ENCODE data around the gene MCF2L.

MCF2L gene

DNA sequence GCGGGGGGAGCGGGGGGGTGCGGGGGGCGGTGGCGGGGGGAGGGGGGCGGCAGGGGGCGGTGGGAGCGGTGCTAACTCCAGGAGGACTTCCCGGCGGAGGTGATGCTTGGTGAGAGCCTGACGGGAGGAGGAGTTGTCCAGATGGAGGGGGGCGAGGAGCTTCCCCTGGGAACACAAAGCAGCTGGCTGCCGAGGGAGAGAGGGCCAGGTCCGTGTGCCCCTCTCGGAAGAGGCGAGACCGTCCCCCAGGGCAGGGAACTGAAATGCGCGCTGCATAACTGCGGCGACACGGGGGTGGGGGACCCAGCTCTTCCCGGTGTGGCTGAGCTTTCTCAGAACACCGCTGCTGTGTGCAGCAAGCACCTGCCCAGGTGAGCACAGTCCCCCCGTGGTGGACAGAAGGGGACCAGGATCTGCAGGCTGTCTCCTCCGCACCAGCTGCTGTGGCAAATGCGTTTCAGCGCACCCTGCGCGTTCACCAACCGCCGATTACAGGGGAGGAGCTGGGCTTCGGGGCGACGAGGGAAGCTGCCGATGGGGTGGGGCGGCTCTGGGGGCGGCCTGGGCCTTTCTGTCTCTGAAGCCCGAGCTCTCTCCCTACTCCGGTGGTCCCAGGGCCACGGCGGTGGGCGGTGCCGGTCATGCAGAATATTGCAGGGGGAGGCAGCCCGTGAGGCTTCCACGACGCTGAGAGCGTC, 81.9 kb downstream of the MCF2L start:
- Histone ChIP-seq H3K36me3 (peaks cover 50% of the 10 kb centered on the region), H3K27ac (no peak overlapping the region), H3K4me3 (ENCODE audit: low read depth, low read length) (no peak overlapping the region), H3K9me3 (ENCODE audit: severe bottlenecking) (peaks cover 6% of the 10 kb centered on the region), H3K27me3 (ENCODE audit: insufficient read depth, low read depth, severe bottlenecking) (no peaks in the 10 kb centered on the region)
- no peak for DNase-seq
- TF ChIP-seq, protein P1, sequence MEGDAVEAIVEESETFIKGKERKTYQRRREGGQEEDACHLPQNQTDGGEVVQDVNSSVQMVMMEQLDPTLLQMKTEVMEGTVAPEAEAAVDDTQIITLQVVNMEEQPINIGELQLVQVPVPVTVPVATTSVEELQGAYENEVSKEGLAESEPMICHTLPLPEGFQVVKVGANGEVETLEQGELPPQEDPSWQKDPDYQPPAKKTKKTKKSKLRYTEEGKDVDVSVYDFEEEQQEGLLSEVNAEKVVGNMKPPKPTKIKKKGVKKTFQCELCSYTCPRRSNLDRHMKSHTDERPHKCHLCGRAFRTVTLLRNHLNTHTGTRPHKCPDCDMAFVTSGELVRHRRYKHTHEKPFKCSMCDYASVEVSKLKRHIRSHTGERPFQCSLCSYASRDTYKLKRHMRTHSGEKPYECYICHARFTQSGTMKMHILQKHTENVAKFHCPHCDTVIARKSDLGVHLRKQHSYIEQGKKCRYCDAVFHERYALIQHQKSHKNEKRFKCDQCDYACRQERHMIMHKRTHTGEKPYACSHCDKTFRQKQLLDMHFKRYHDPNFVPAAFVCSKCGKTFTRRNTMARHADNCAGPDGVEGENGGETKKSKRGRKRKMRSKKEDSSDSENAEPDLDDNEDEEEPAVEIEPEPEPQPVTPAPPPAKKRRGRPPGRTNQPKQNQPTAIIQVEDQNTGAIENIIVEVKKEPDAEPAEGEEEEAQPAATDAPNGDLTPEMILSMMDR (IDR thresholded peaks at IDR 0.05; ENCODE audit: low read depth, low read length), result no peak

DNA sequence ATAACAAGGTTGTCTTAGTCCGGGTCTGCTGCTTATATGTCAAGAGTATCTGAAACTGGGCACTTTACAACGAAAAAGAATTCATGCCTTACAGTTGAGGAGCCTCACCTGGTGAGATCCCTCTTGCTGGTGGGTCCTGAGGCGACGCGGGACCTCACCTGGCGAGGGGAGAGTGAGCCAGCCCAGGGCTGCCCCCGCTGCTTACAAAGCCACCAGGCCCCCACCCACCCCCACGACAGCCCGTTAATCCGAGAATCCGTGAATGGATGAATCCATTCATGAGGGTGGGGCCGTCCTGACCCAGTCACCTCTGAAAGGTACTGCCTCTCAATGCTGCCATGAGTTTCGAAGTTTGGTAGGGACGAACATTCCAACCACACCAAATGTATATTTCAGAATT, 82.6 kb downstream of the MCF2L start:
- Histone ChIP-seq H3K9me3 (ENCODE audit: severe bottlenecking) (peaks cover 6% of the 10 kb centered on the region), H3K27me3 (ENCODE audit: insufficient read depth, low read depth, severe bottlenecking) (no peaks in the 10 kb centered on the region), H3K36me3 (peaks cover 42% of the 10 kb centered on the region), H3K27ac (no peak overlapping the region), H3K4me3 (ENCODE audit: low read depth, low read length) (no peak overlapping the region)
- TF ChIP-seq, protein P1 (IDR thresholded peaks at IDR 0.05; ENCODE audit: low read depth, low read length), result no peak
- DNase-seq, result no peak

DNA sequence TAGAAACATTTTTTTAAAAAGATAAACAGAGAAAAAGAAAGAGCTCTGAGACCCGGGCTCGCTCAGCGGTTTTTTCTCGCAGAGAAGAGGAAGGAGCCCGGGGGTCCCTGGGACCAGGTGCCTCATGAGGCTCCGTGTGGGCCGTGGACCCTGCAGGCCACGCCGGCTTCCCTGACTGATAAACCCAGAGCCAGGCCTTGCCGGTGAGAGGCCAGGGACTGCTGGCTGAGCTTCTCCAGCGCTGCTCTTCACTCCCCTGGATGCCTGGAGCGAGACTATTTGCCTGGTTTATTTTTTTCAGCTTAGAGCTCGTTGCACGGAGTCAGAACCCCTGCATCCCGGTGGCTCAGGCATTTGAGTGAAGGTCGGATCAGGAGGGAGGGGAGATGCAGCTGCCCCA, 83.2 kb downstream of the MCF2L start:
- H3K9me3 ChIP-seq (ENCODE audit: severe bottlenecking), result peaks cover 8% of the 10 kb centered on the region
- TF ChIP-seq, protein P1 (IDR thresholded peaks at IDR 0.05; ENCODE audit: low read depth, low read length), result no peak
- no peak overlapping the region for H3K27ac ChIP-seq
- H3K4me3 ChIP-seq (ENCODE audit: low read depth, low read length), result no peak overlapping the region
- H3K36me3 ChIP-seq, result peaks cover 36% of the 10 kb centered on the region
- no peak for DNase-seq
- H3K27me3 ChIP-seq (ENCODE audit: insufficient read depth, low read depth, severe bottlenecking), result no peaks in the 10 kb centered on the region

DNA sequence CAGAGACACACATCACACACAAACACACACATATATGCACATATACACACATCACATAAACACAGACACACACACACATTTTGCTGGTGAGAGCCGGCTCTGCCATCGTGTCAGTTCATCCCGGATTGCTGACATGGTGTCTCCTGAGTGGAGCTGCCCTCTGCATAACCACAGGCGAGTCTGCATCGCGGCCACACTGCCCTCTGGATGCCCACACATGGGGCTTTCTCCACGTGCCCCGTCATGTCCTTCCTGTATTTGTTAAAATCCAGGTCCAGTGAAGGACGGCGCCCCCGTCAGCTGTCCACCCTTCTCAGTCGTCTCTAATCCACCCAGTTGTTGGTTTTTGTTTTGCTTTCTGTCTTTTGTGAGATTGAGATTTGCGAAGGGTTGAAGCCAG, 84.0 kb downstream of the MCF2L start:
- H3K36me3 ChIP-seq, result peaks cover 32% of the 10 kb centered on the region
- H3K27me3 ChIP-seq (ENCODE audit: insufficient read depth, low read depth, severe bottlenecking), result no peaks in the 10 kb centered on the region
- no peak overlapping the region for H3K4me3 ChIP-seq (ENCODE audit: low read depth, low read length)
- TF ChIP-seq, protein P1 (IDR thresholded peaks at IDR 0.05; ENCODE audit: low read depth, low read length), result no peak
- no peak overlapping the region for H3K27ac ChIP-seq
- peaks cover 9% of the 10 kb centered on the region for H3K9me3 ChIP-seq (ENCODE audit: severe bottlenecking)
- no peak for DNase-seq

DNA sequence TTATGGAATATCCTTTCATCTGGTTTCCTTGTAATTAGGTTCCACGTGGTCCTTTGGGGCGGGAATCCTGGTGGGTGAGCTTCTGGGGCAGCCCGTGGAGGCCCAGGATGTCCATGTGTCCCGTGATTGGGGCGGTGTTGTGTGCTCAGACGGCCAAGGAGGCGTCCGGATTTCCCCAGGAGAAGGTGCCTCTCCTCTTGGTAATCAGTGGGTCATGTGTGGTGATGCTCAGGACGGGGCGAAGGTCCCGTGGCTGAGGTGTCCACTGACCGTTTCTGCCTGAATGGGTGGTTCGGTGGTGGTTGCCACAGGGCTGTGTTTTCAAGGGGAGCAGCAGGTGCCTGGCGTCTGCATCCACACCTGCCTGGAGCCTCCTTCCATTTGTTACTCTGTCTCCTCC, 84.4 kb downstream of the MCF2L start:
- Histone ChIP-seq H3K9me3 (ENCODE audit: severe bottlenecking) (peaks cover 9% of the 10 kb centered on the region), H3K27ac (no peak overlapping the region), H3K27me3 (ENCODE audit: insufficient read depth, low read depth, severe bottlenecking) (no peaks in the 10 kb centered on the region), H3K36me3 (peaks cover 32% of the 10 kb centered on the region), H3K4me3 (ENCODE audit: low read depth, low read length) (no peak overlapping the region)
- DNase-seq, result no peak
- TF ChIP-seq, protein P1 (IDR thresholded peaks at IDR 0.05; ENCODE audit: low read depth, low read length), result no peak
